Panc1 (cell line): ENCODE data around the gene FFAR3.
"Not testable (repeated sequence)": the region's sequence is repeated elsewhere in the genome, so short reads cannot be mapped to it uniquely, and the experiment has no call there.

Source experiments
- CTCF ChIP-seq: fragments of 450-650 bp; IDR thresholded peaks from 2 replicates; pipeline ENCODE4 v1.5.1; 2017; ENCODE audit warnings: mild to moderate bottlenecking
- POLR2AphosphoS5 ChIP-seq: IDR thresholded peaks from 2 replicates; pipeline ENCODE4 v1.6.1; 2012; ENCODE audit warnings: mild to moderate bottlenecking, low read depth, low read length, moderate library complexity

GRCh38 chr19:35401416-35401815 is 43.2 kb downstream of the FFAR3 start:
- TF ChIP-seq POLR2AphosphoS5, CTCF: not testable (repeated sequence)
